Measurements from ENCODE around the gene SMIM26.

The SMIM26 gene

GRCh38 chr20:18532626-18533025 is 34.6 kb upstream of the SMIM26 start:
- no peak overlapping the region for H3K4me3 ChIP-seq (replicated peaks; ENCODE audit: low read depth, low read length)
- TF ChIP-seq CTCF (IDR thresholded peaks at IDR 0.05; ENCODE audit: low read depth, low read length, missing control alignments), result no peak
- DNase-seq (ENCODE audit: extremely low read depth, low read depth), result no peak

GRCh38 chr20:18533491-18533890 is 33.7 kb upstream of the SMIM26 start:
- no peak overlapping the region for H3K4me3 ChIP-seq (replicated peaks; ENCODE audit: low read depth, low read length)
- no peak for DNase-seq (ENCODE audit: extremely low read depth, low read depth)
- no peak for TF ChIP-seq CTCF (IDR thresholded peaks at IDR 0.05; ENCODE audit: low read depth, low read length, missing control alignments)

- TF ChIP-seq CTCF (IDR thresholded peaks at IDR 0.05; ENCODE audit: low read depth, low read length, missing control alignments), result no peak
- H3K4me3 ChIP-seq (replicated peaks; ENCODE audit: low read depth, low read length), result no peak overlapping the region
- no peak for DNase-seq (ENCODE audit: extremely low read depth, low read depth)
Measured at GRCh38 chr20:18533978-18534644, 33.1 kb upstream of the SMIM26 start.

GRCh38 chr20:18537651-18538050 is 29.6 kb upstream of the SMIM26 start:
- no peak overlapping the region for H3K4me3 ChIP-seq (replicated peaks; ENCODE audit: low read depth, low read length)
- no peak for TF ChIP-seq CTCF (IDR thresholded peaks at IDR 0.05; ENCODE audit: low read depth, low read length, missing control alignments)
- DNase-seq (ENCODE audit: extremely low read depth, low read depth), result no peak

GRCh38 chr20:18541741-18542140 is 25.5 kb upstream of the SMIM26 start:
- no peak for TF ChIP-seq CTCF (IDR thresholded peaks at IDR 0.05; ENCODE audit: low read depth, low read length, missing control alignments)
- no peak for DNase-seq (ENCODE audit: extremely low read depth, low read depth)
- H3K4me3 ChIP-seq (replicated peaks; ENCODE audit: low read depth, low read length), result no peak overlapping the region

GRCh38 chr20:18543216-18543615 is 24.0 kb upstream of the SMIM26 start:
- DNase-seq (ENCODE audit: extremely low read depth, low read depth), result no peak
- TF ChIP-seq CTCF (IDR thresholded peaks at IDR 0.05; ENCODE audit: low read depth, low read length, missing control alignments), result no peak
- no peak overlapping the region for H3K4me3 ChIP-seq (replicated peaks; ENCODE audit: low read depth, low read length)

- H3K4me3 ChIP-seq (replicated peaks; ENCODE audit: low read depth, low read length), result no peak overlapping the region
- TF ChIP-seq CTCF (IDR thresholded peaks at IDR 0.05; ENCODE audit: low read depth, low read length, missing control alignments), result no peak
- no peak for DNase-seq (ENCODE audit: extremely low read depth, low read depth)
Measured at GRCh38 chr20:18543932-18544331, 23.3 kb upstream of the SMIM26 start.

Data from HFF-Myc (cell line).